ENCODE measurements around the gene ARID3B.

Gene ARID3B

GRCh38 chr15:74620636-74621545 lies 79.9 kb downstream of the ARID3B start:
- no peak overlapping the region for H3K4me3 ChIP-seq (ENCODE audit: extremely low read depth, insufficient read depth, low read length, poor library complexity, severe bottlenecking)
- H3K36me3 ChIP-seq (ENCODE audit: control insufficient read depth, insufficient read depth, low read length), result peaks cover 84% of the 10 kb centered on the region
- H3K9me3 ChIP-seq (ENCODE audit: control insufficient read depth, low read length), result no peaks in the 10 kb centered on the region
- H3K27ac ChIP-seq (ENCODE audit: low read depth, low read length, severe bottlenecking), result no peak overlapping the region
- peaks cover 20% of the 10 kb centered on the region for H3K4me1 ChIP-seq (ENCODE audit: control insufficient read depth, insufficient read depth, low read length, poor library complexity, severe bottlenecking)
- WGBS, 2 experiments (ENCODE audit: insufficient coverage in 2 of 2), result 64 to 77% methylated on average over 11 to 12 of the region's 23 CpGs

- Histone ChIP-seq H3K27ac (ENCODE audit: low read depth, low read length, severe bottlenecking) (no peak overlapping the region), H3K4me1 (ENCODE audit: control insufficient read depth, insufficient read depth, low read length, poor library complexity, severe bottlenecking) (peaks cover 18% of the 10 kb centered on the region), H3K4me3 (ENCODE audit: extremely low read depth, insufficient read depth, low read length, poor library complexity, severe bottlenecking) (no peak overlapping the region), H3K9me3 (ENCODE audit: control insufficient read depth, low read length) (no peaks in the 10 kb centered on the region), H3K36me3 (ENCODE audit: control insufficient read depth, insufficient read depth, low read length) (peaks cover 90% of the 10 kb centered on the region)
- WGBS, 2 experiments (ENCODE audit: insufficient coverage in 2 of 2), result 89 to 98% methylated on average over 10 to 13 of the region's 16 CpGs
Measured at GRCh38 chr15:74621546-74621920, 80.5 kb downstream of the ARID3B start.

- 87 to 91% methylated on average over 12 to 16 of the region's 21 CpGs for WGBS, 2 experiments (ENCODE audit: insufficient coverage in 2 of 2)
- peaks cover 14% of the 10 kb centered on the region for H3K4me1 ChIP-seq (ENCODE audit: control insufficient read depth, insufficient read depth, low read length, poor library complexity, severe bottlenecking)
- peaks cover 94% of the 10 kb centered on the region for H3K36me3 ChIP-seq (ENCODE audit: control insufficient read depth, insufficient read depth, low read length)
- no peak overlapping the region for H3K4me3 ChIP-seq (ENCODE audit: extremely low read depth, insufficient read depth, low read length, poor library complexity, severe bottlenecking)
- no peaks in the 10 kb centered on the region for H3K9me3 ChIP-seq (ENCODE audit: control insufficient read depth, low read length)
- H3K27ac ChIP-seq (ENCODE audit: low read depth, low read length, severe bottlenecking), result no peak overlapping the region
Measured at GRCh38 chr15:74621936-74622335, 80.9 kb downstream of the ARID3B start.

- 100% methylated on average over 1 of the region's 3 CpGs; no CpG with 5 or more reads in 1 of the 2 experiments for WGBS, 2 experiments (ENCODE audit: insufficient coverage in 2 of 2)
- Histone ChIP-seq H3K4me1 (ENCODE audit: control insufficient read depth, insufficient read depth, low read length, poor library complexity, severe bottlenecking) (peaks cover 6% of the 10 kb centered on the region), H3K4me3 (ENCODE audit: extremely low read depth, insufficient read depth, low read length, poor library complexity, severe bottlenecking) (no peak overlapping the region), H3K36me3 (ENCODE audit: control insufficient read depth, insufficient read depth, low read length) (peaks cover 97% of the 10 kb centered on the region), H3K9me3 (ENCODE audit: control insufficient read depth, low read length) (no peaks in the 10 kb centered on the region), H3K27ac (ENCODE audit: low read depth, low read length, severe bottlenecking) (no peak overlapping the region)
Measured at GRCh38 chr15:74622758-74623157, 81.7 kb downstream of the ARID3B start.

- 95 to 97% methylated on average over 3 to 7 of the region's 7 CpGs for WGBS, 2 experiments (ENCODE audit: insufficient coverage in 2 of 2)
- Histone ChIP-seq H3K4me3 (ENCODE audit: extremely low read depth, insufficient read depth, low read length, poor library complexity, severe bottlenecking) (no peak overlapping the region), H3K4me1 (ENCODE audit: control insufficient read depth, insufficient read depth, low read length, poor library complexity, severe bottlenecking) (no peaks in the 10 kb centered on the region), H3K27ac (ENCODE audit: low read depth, low read length, severe bottlenecking) (no peak overlapping the region), H3K9me3 (ENCODE audit: control insufficient read depth, low read length) (no peaks in the 10 kb centered on the region), H3K36me3 (ENCODE audit: control insufficient read depth, insufficient read depth, low read length) (peaks cover 100% of the 10 kb centered on the region)
Measured at GRCh38 chr15:74624020-74624602, 83.1 kb downstream of the ARID3B start.

- WGBS, 2 experiments (ENCODE audit: insufficient coverage in 2 of 2), result 98 to 100% methylated on average over 3 of the region's 6 CpGs
- H3K4me3 ChIP-seq (ENCODE audit: extremely low read depth, insufficient read depth, low read length, poor library complexity, severe bottlenecking), result no peak overlapping the region
- no peaks in the 10 kb centered on the region for H3K4me1 ChIP-seq (ENCODE audit: control insufficient read depth, insufficient read depth, low read length, poor library complexity, severe bottlenecking)
- no peaks in the 10 kb centered on the region for H3K9me3 ChIP-seq (ENCODE audit: control insufficient read depth, low read length)
- H3K27ac ChIP-seq (ENCODE audit: low read depth, low read length, severe bottlenecking), result no peak overlapping the region
- peaks cover 100% of the 10 kb centered on the region for H3K36me3 ChIP-seq (ENCODE audit: control insufficient read depth, insufficient read depth, low read length)
Measured at GRCh38 chr15:74625693-74626092, 84.7 kb downstream of the ARID3B start.

- H3K4me1 ChIP-seq (ENCODE audit: control insufficient read depth, insufficient read depth, low read length, poor library complexity, severe bottlenecking), result no peaks in the 10 kb centered on the region
- H3K27ac ChIP-seq (ENCODE audit: low read depth, low read length, severe bottlenecking), result no peak overlapping the region
- 92 to 95% methylated on average over 7 of the region's 7 CpGs for WGBS, 2 experiments (ENCODE audit: insufficient coverage in 2 of 2)
- H3K36me3 ChIP-seq (ENCODE audit: control insufficient read depth, insufficient read depth, low read length), result peaks cover 100% of the 10 kb centered on the region
- H3K4me3 ChIP-seq (ENCODE audit: extremely low read depth, insufficient read depth, low read length, poor library complexity, severe bottlenecking), result no peak overlapping the region
- no peaks in the 10 kb centered on the region for H3K9me3 ChIP-seq (ENCODE audit: control insufficient read depth, low read length)
Measured at GRCh38 chr15:74626336-74626735, 85.3 kb downstream of the ARID3B start.

- peaks cover 95% of the 10 kb centered on the region for H3K36me3 ChIP-seq (ENCODE audit: control insufficient read depth, insufficient read depth, low read length)
- 83 to 94% methylated on average over 1 to 9 of the region's 10 CpGs for WGBS, 2 experiments (ENCODE audit: insufficient coverage in 2 of 2)
Measured at GRCh38 chr15:74626752-74627692, 86.0 kb downstream of the ARID3B start.

GRCh38 chr15:74627766-74628165 lies 86.7 kb downstream of the ARID3B start:
- no peak overlapping the region for H3K27ac ChIP-seq (ENCODE audit: low read depth, low read length, severe bottlenecking)
- no peaks in the 10 kb centered on the region for H3K4me1 ChIP-seq (ENCODE audit: control insufficient read depth, insufficient read depth, low read length, poor library complexity, severe bottlenecking)
- 97 to 98% methylated on average over 4 of the region's 5 CpGs for WGBS, 2 experiments (ENCODE audit: insufficient coverage in 2 of 2)
- H3K9me3 ChIP-seq (ENCODE audit: control insufficient read depth, low read length), result no peaks in the 10 kb centered on the region
- no peak overlapping the region for H3K4me3 ChIP-seq (ENCODE audit: extremely low read depth, insufficient read depth, low read length, poor library complexity, severe bottlenecking)
- H3K36me3 ChIP-seq (ENCODE audit: control insufficient read depth, insufficient read depth, low read length), result peaks cover 95% of the 10 kb centered on the region

More at GRCh38 chr15:74626752-74627692, 86.0 kb downstream of the ARID3B start:
- H3K4me3 ChIP-seq (ENCODE audit: extremely low read depth, insufficient read depth, low read length, poor library complexity, severe bottlenecking), result no peak overlapping the region
- no peak overlapping the region for H3K27ac ChIP-seq (ENCODE audit: low read depth, low read length, severe bottlenecking)
- H3K9me3 ChIP-seq (ENCODE audit: control insufficient read depth, low read length), result no peaks in the 10 kb centered on the region
- H3K4me1 ChIP-seq (ENCODE audit: control insufficient read depth, insufficient read depth, low read length, poor library complexity, severe bottlenecking), result no peaks in the 10 kb centered on the region

GRCh38 chr15:74628199-74628598 lies 87.2 kb downstream of the ARID3B start:
- H3K9me3 ChIP-seq (ENCODE audit: control insufficient read depth, low read length), result no peaks in the 10 kb centered on the region
- no peak overlapping the region for H3K27ac ChIP-seq (ENCODE audit: low read depth, low read length, severe bottlenecking)
- peaks cover 95% of the 10 kb centered on the region for H3K36me3 ChIP-seq (ENCODE audit: control insufficient read depth, insufficient read depth, low read length)
- 100% methylated on average over 2 of the region's 3 CpGs for WGBS, 2 experiments (ENCODE audit: insufficient coverage in 2 of 2)
- H3K4me1 ChIP-seq (ENCODE audit: control insufficient read depth, insufficient read depth, low read length, poor library complexity, severe bottlenecking), result no peaks in the 10 kb centered on the region
- no peak overlapping the region for H3K4me3 ChIP-seq (ENCODE audit: extremely low read depth, insufficient read depth, low read length, poor library complexity, severe bottlenecking)

Data from mesodermal cell (in vitro differentiated cells).